ENCODE data around the gene RASAL2. TPM values are rescaled to one million over a fixed set of nuclear protein-coding genes. Genes with fewer than 3 reads are reported as not detected.
A peak's percentile ranks its signal among the peaks of the same experiment; 100 is the strongest.

RASAL2 gene
- total and polyA plus RNA-seq, 2 donors (not counting 1 experiment from before 2014, with no cell fraction given), result 0.12 TPM; not detected in 1

DNA sequence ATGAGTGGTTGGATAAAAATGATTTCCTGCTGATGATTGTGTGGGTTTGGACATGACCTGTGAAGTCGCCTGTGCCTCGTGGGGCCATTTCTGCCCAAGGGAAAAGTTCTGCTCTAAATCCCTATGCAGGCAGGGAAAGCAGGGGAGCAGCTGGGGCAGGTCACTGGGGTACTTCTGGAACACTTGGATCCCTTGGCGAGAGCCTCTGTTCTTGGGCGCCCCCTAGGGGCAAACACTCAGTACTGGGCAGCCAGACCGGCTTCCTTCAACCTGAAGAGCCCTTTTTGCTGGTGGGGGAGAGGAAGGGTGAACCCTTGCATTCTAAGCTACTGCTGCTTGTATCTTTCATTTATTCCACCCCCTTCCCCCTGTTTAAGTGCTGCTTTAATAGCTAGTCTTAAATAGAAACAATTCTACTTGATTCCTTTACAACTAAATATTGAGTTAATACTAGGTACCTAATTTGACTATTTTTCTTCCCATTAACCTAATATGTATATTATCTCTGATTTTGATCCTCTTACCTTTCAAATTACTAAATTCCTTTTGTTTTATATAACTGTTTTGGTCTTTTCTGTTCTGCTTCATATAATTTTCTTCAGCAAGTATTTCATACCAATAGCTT, 407.9 kb downstream of the RASAL2 start:
- ATAC-seq (ENCODE audit: low read depth), result peak; percentile 69
- intact Hi-C loops (cut with micrococcal nuclease), result loop anchor here (1.0 kb wide), 1 partner anchor 192 kb away; no protein-coding TSS in a partner anchor
- Histone ChIP-seq H3K4me3 (ENCODE audit: control extremely low read depth in 1 of 5, extremely low read depth in 1 of 5, insufficient read depth in 1 of 5, low read depth in 2 of 5, low read length in 4 of 5) (no peak overlapping the region), H4K20me1 (ENCODE audit: control insufficient read depth, insufficient read depth, low read length, poor library complexity, severe bottlenecking) (no peaks in the 10 kb centered on the region), H3K4me2 (replicated peaks; ENCODE audit: low read depth, low read length, poor library complexity, severe bottlenecking) (no peak overlapping the region), H3K27me3 (replicated peaks in 1 of 4; ENCODE audit: control extremely low read depth in 1 of 4, control insufficient read depth in 3 of 4, insufficient read depth in 4 of 4, low read length in 3 of 4) (peaks cover 0 to 7% (median 3%) of the 10 kb centered on the region in 4 experiments), H3K4me1 (ENCODE audit: control insufficient read depth in 2 of 2, insufficient read depth in 2 of 2, low read length in 2 of 2) (no peaks in the 10 kb centered on the region), H3K36me3 (replicated peaks in 1 of 2; ENCODE audit: control extremely low read depth in 1 of 2, control insufficient read depth in 1 of 2, extremely low read depth in 1 of 2, insufficient read depth in 2 of 2, low read length in 1 of 2) (no peaks in the 10 kb centered on the region), H3K79me2 (ENCODE audit: control insufficient read depth, insufficient read depth, low read length) (no peaks in the 10 kb centered on the region), H3K27ac (ENCODE audit: low read length in 2 of 2) (no peak overlapping the region), H3K9me3 (ENCODE audit: control extremely low read depth in 1 of 3, control insufficient read depth in 2 of 3, insufficient read depth in 1 of 3, low read length in 2 of 3) (no peaks in the 10 kb centered on the region), H3K9ac (ENCODE audit: low read length) (no peak overlapping the region), H2AFZ (ENCODE audit: insufficient read depth, low read depth, low read length, poor library complexity, severe bottlenecking) (no peak overlapping the region)
- no peak overlapping the region for H3K4me3 Mint-ChIP-seq
- POLR2A ChIA-PET, result no interaction called here
- peak; percentile 69 for DNase-seq
- peaks cover 8% of the 10 kb centered on the region for H3K27me3 Mint-ChIP-seq
- CTCF ChIA-PET, result interaction anchor here (0.6 to 6.8 kb wide), 11 partner anchors 13 to 647 kb away, joined by 3 to 120 read pairs (median 3); no protein-coding TSS in a partner anchor
- no peaks in the 10 kb centered on the region for H3K9me3 Mint-ChIP-seq (ENCODE audit: insufficient read depth)
- H3K4me1 Mint-ChIP-seq, result no peaks in the 10 kb centered on the region
- TF ChIP-seq, protein P1, sequence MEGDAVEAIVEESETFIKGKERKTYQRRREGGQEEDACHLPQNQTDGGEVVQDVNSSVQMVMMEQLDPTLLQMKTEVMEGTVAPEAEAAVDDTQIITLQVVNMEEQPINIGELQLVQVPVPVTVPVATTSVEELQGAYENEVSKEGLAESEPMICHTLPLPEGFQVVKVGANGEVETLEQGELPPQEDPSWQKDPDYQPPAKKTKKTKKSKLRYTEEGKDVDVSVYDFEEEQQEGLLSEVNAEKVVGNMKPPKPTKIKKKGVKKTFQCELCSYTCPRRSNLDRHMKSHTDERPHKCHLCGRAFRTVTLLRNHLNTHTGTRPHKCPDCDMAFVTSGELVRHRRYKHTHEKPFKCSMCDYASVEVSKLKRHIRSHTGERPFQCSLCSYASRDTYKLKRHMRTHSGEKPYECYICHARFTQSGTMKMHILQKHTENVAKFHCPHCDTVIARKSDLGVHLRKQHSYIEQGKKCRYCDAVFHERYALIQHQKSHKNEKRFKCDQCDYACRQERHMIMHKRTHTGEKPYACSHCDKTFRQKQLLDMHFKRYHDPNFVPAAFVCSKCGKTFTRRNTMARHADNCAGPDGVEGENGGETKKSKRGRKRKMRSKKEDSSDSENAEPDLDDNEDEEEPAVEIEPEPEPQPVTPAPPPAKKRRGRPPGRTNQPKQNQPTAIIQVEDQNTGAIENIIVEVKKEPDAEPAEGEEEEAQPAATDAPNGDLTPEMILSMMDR (IDR thresholded peaks at IDR 0.05), result peak; percentile 77
- no peak for TF ChIP-seq EZH2 (IDR thresholded peaks at IDR 0.05; ENCODE audit: borderline replicate concordance, insufficient read depth, low read depth, low read length, poor library complexity, severe bottlenecking)
- no peak overlapping the region for H3K27ac Mint-ChIP-seq
- whole genome bisulfite sequencing (ENCODE audit: insufficient coverage), result 42% methylated on average over 2 of the region's 5 CpGs

DNA sequence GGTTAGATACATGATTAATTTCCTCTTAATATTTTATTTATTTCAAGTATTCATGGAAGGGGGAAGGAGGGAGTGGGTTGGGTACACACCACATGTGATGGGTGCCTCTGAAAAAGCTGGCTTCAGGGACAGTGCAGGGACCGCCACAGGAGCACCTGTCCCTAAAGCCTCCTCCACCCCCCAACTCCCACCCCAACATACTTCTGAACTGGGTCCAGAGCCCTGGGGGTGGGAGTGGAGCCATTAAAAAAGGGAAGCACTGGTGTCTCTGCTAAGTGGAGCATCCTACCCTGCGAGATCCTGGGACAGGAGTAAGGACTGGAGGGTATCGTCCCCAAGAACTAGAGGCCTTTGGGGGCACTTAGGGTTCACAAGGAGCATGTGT, 408.4 kb downstream of the RASAL2 start:
- TF ChIP-seq, protein P1 (IDR thresholded peaks at IDR 0.05), result no peak
- TF ChIP-seq EZH2 (IDR thresholded peaks at IDR 0.05; ENCODE audit: borderline replicate concordance, insufficient read depth, low read depth, low read length, poor library complexity, severe bottlenecking), result no peak
- CTCF ChIA-PET, result interaction anchor here (0.6 to 6.8 kb wide), 6 partner anchors 28 to 646 kb away, joined by 3 to 120 read pairs (median 4); no protein-coding TSS in a partner anchor
- H3K4me2 ChIP-seq (replicated peaks; ENCODE audit: low read depth, low read length, poor library complexity, severe bottlenecking), result no peak overlapping the region
- no peaks in the 10 kb centered on the region for H4K20me1 ChIP-seq (ENCODE audit: control insufficient read depth, insufficient read depth, low read length, poor library complexity, severe bottlenecking)
- no peaks in the 10 kb centered on the region for H3K79me2 ChIP-seq (ENCODE audit: control insufficient read depth, insufficient read depth, low read length)
- H3K27ac ChIP-seq (ENCODE audit: low read length in 2 of 2), result no peak overlapping the region
- ATAC-seq (ENCODE audit: low read depth) (no peak), DNase-seq (no peak)
- peaks cover 0 to 7% (median 3%) of the 10 kb centered on the region in 4 experiments for H3K27me3 ChIP-seq (replicated peaks in 1 of 4; ENCODE audit: control extremely low read depth in 1 of 4, control insufficient read depth in 3 of 4, insufficient read depth in 4 of 4, low read length in 3 of 4)
- H2AFZ ChIP-seq (ENCODE audit: insufficient read depth, low read depth, low read length, poor library complexity, severe bottlenecking), result no peak overlapping the region
- no peaks in the 10 kb centered on the region for H3K4me1 ChIP-seq (ENCODE audit: control insufficient read depth in 2 of 2, insufficient read depth in 2 of 2, low read length in 2 of 2)
- H3K4me1 Mint-ChIP-seq, result no peaks in the 10 kb centered on the region
- H3K27ac Mint-ChIP-seq, result no peak overlapping the region
- H3K9me3 ChIP-seq (ENCODE audit: control extremely low read depth in 1 of 3, control insufficient read depth in 2 of 3, insufficient read depth in 1 of 3, low read length in 2 of 3), result no peaks in the 10 kb centered on the region
- 90% methylated on average over 2 of the region's 3 CpGs for WGBS (ENCODE audit: insufficient coverage)
- H3K4me3 Mint-ChIP-seq, result no peak overlapping the region
- no peaks in the 10 kb centered on the region for H3K9me3 Mint-ChIP-seq (ENCODE audit: insufficient read depth)
- no peak overlapping the region for H3K9ac ChIP-seq (ENCODE audit: low read length)
- peaks cover 8% of the 10 kb centered on the region for H3K27me3 Mint-ChIP-seq
- POLR2A ChIA-PET, result no interaction called here
- H3K4me3 ChIP-seq (ENCODE audit: control extremely low read depth in 1 of 5, extremely low read depth in 1 of 5, insufficient read depth in 1 of 5, low read depth in 2 of 5, low read length in 4 of 5), result no peak overlapping the region
- intact Hi-C loops (cut with micrococcal nuclease), result no loop called here
- H3K36me3 ChIP-seq (replicated peaks in 1 of 2; ENCODE audit: control extremely low read depth in 1 of 2, control insufficient read depth in 1 of 2, extremely low read depth in 1 of 2, insufficient read depth in 2 of 2, low read length in 1 of 2), result no peaks in the 10 kb centered on the region
